HepG2 (cell line): Measurements from ENCODE around the gene BCAT1. TPM values are rescaled to one million over a fixed set of nuclear protein-coding genes. Genes with fewer than 3 reads are reported as not detected.

ENCODE experiments used
- ATAC-seq: fragments of 200-7000 bp; cut with Tn5 transposase; 3 replicates; pipeline ENCODE4 v1.9.1; 2020; ENCODE audit warnings: mild to moderate bottlenecking, moderate library complexity
- BruUV-seq: library from RNA; stranded (reverse); fragments of 400-500 nt; replicated peaks from 2 replicates; lab custom pipeline; 2021; lab: Mats Ljungman, UMichigan
- CTCF ChIA-PET: fragments of 300-600 bp; formaldehyde crosslinking; extraction: SDS; loops from one replicate; lab custom pipeline; 2021; ENCODE audit warnings: low total read pairs, inconsistent platforms, low intra/inter-chr PET ratio; lab: Yijun Ruan, JAX
- POLR2A ChIA-PET: fragments of 350-600 bp; sonication (Branson Sonifier 250); formaldehyde crosslinking; loops from one replicate; lab custom pipeline; 2020; ENCODE audit warnings: antibody characterized with exemption, inconsistent platforms; lab: Yijun Ruan, JAX
- DNase-seq: peaks from one replicate; pipeline ENCODE4 v3.0.0-alpha.2; 2015; ENCODE audit warnings: low spot score
- FAIRE-seq: peaks from 3 replicates; lab custom pipeline; 2011; peaks lifted over from hg19 to GRCh38; lab: Jason Lieb, UNC
- H2AFZ ChIP-seq: one replicate; pipeline ENCODE4 v1.6.1; 2011; ENCODE audit warnings: low read length, inconsistent platforms
- H3K27ac ChIP-seq: fragments of 300-600 bp; 3 replicates; pipeline ENCODE4 v1.8.0; 2011; ENCODE audit warnings: mixed run types, mild to moderate bottlenecking, mixed read lengths, low read length, inconsistent platforms; ENCODE audit not compliant: insufficient read depth; ENCODE audit errors: extremely low read length
- H3K27me3 ChIP-seq, 2 experiments: fragments of 200-600 bp in 1 of 2; 2 replicates in 1 of 2; 3 replicates in 1 of 2; pipeline versions ENCODE4 v1.6.0 to v1.8.0; 2011; ENCODE audit warnings: low read length in 2 of 2, mild to moderate bottlenecking in 2 of 2, moderate library complexity in 2 of 2, inconsistent platforms in 1 of 2; ENCODE audit not compliant: insufficient read depth in 2 of 2, control insufficient read depth in 1 of 2
- H3K36me3 ChIP-seq, 2 experiments: fragments of 200-600 bp in 1 of 2; replicated peaks in 1 of 2; 2 replicates in 1 of 2; 3 replicates in 1 of 2; pipeline versions ENCODE4 v1.5.1 to v1.8.0; 2011; ENCODE audit warnings: low read length in 2 of 2, inconsistent platforms in 1 of 2; ENCODE audit not compliant: insufficient read depth in 2 of 2, control insufficient read depth in 1 of 2
- H3K4me1 ChIP-seq: 2 replicates; pipeline ENCODE4 v1.5.1; 2012; ENCODE audit warnings: low read length, inconsistent platforms; ENCODE audit not compliant: insufficient read depth
- H3K4me2 ChIP-seq: 2 replicates; pipeline ENCODE4 v1.6.0; 2011; ENCODE audit warnings: low read depth, low read length, inconsistent platforms
- H3K4me3 ChIP-seq, 3 experiments: fragments of 200-600 bp in 1 of 3; sonication (generic), shearing (Covaris generic) in 1 of 3; replicated peaks in 1 of 3; 2 replicates each; pipeline ENCODE4 v1.5.1; 2011 to 2016; ENCODE audit warnings: low read length in 3 of 3, inconsistent platforms in 2 of 3, low read depth in 2 of 3, mild to moderate bottlenecking in 2 of 3, control low read depth in 1 of 3, mixed read lengths in 1 of 3; ENCODE audit not compliant: insufficient read depth in 1 of 3
- H3K79me2 ChIP-seq: one replicate; pipeline ENCODE4 v1.6.1; 2011; ENCODE audit warnings: low read length, inconsistent platforms; ENCODE audit not compliant: insufficient read depth
- H3K9ac ChIP-seq: 2 replicates; pipeline ENCODE4 v1.6.0; 2011; ENCODE audit warnings: mild to moderate bottlenecking, low read depth, low read length, inconsistent platforms; ENCODE audit not compliant: insufficient read depth
- H3K9me3 ChIP-seq: 2 replicates; pipeline ENCODE4 v1.5.1; 2012; ENCODE audit warnings: mild to moderate bottlenecking, low read length
- H4K20me1 ChIP-seq: 2 replicates; pipeline ENCODE4 v1.6.0; 2011; ENCODE audit warnings: inconsistent platforms, mild to moderate bottlenecking, low read length, moderate library complexity; ENCODE audit not compliant: insufficient read depth
- ARHGAP35 ChIP-seq: sonication (generic); formaldehyde crosslinking; IDR thresholded peaks from 2 replicates; pipeline ENCODE4 v1.9.0; 2022; ENCODE audit warnings: mild to moderate bottlenecking, inconsistent platforms, moderate library complexity, missing genetic modification reagents, borderline replicate concordance
- DMAP1 ChIP-seq: IDR thresholded peaks from 2 replicates; pipeline ENCODE4 v1.6.1; 2016
- DNMT3B ChIP-seq: conservative IDR thresholded peaks from 2 replicates; pipeline ENCODE4 v1.6.1; 2016; ENCODE audit warnings: missing biosample characterization, control low read depth
- ETV5 ChIP-seq: IDR thresholded peaks from 2 replicates; pipeline ENCODE4 v1.6.1; 2018; ENCODE audit warnings: missing biosample characterization, missing genetic modification reagents, inconsistent platforms, borderline replicate concordance
- HMG20B ChIP-seq: conservative IDR thresholded peaks from 2 replicates; pipeline ENCODE4 v1.6.1; 2016; ENCODE audit warnings: missing genetic modification reagents, missing compliant biosample characterization
- JARID2 ChIP-seq: sonication (generic); formaldehyde crosslinking; IDR thresholded peaks from 2 replicates; pipeline ENCODE4 v1.8.1; 2023; ENCODE audit warnings: missing genetic modification reagents, inconsistent platforms; ENCODE audit not compliant: insufficient replicate concordance
- KLF12 ChIP-seq: sonication (generic); formaldehyde crosslinking; IDR thresholded peaks from 2 replicates; pipeline ENCODE4 v1.4.0; 2020; ENCODE audit warnings: missing genetic modification reagents, borderline replicate concordance
- NFKB2 ChIP-seq: sonication (generic); formaldehyde crosslinking; IDR thresholded peaks from 2 replicates; pipeline ENCODE4 v1.4.0; 2020; ENCODE audit warnings: missing genetic modification reagents, borderline replicate concordance
- NONO ChIP-seq, 2 experiments: fragments of 450-650 bp in 1 of 2; sonication (generic) in 1 of 2; formaldehyde crosslinking in 1 of 2; IDR thresholded peaks in 1 of 2; conservative IDR thresholded peaks in 1 of 2; 2 replicates each; pipeline versions ENCODE4 v1.6.1 to v1.8.0; 2017 to 2022; ENCODE audit warnings: mild to moderate bottlenecking in 1 of 2, missing genetic modification reagents in 1 of 2, moderate library complexity in 1 of 2
- POLR2G ChIP-seq: fragments of 200-400 bp; formaldehyde crosslinking; IDR thresholded peaks from 2 replicates; pipeline ENCODE4 v1.6.1; 2018; ENCODE audit warnings: mild to moderate bottlenecking, low read depth, low read length, moderate library complexity
- SOX5 ChIP-seq: IDR thresholded peaks from 2 replicates; pipeline ENCODE4 v1.6.1; 2016; ENCODE audit warnings: borderline replicate concordance
- TBP ChIP-seq: sonication (generic); formaldehyde crosslinking; IDR thresholded peaks from 2 replicates; pipeline ENCODE4 v1.5.0; 2020; ENCODE audit warnings: missing genetic modification reagents
- TBX2 ChIP-seq: sonication (generic); formaldehyde crosslinking; IDR thresholded peaks from 2 replicates; pipeline ENCODE4 v1.5.0; 2020; ENCODE audit warnings: missing genetic modification reagents, mild to moderate bottlenecking, borderline replicate concordance
- TRAFD1 ChIP-seq: sonication (generic); formaldehyde crosslinking; IDR thresholded peaks from 2 replicates; pipeline ENCODE4 v1.5.1; 2020; ENCODE audit warnings: missing genetic modification reagents, mild to moderate bottlenecking, borderline replicate concordance
- ZKSCAN8 ChIP-seq: IDR thresholded peaks from 2 replicates; pipeline ENCODE4 v1.6.1; 2016; ENCODE audit warnings: borderline replicate concordance, missing genetic modification reagents, missing compliant biosample characterization
- ZNF138 ChIP-seq: sonication (generic); formaldehyde crosslinking; IDR thresholded peaks from 2 replicates; pipeline ENCODE4 v1.5.0; 2020; ENCODE audit warnings: mild to moderate bottlenecking, low read depth, missing genetic modification reagents
- ZNF746 ChIP-seq: sonication (generic); formaldehyde crosslinking; IDR thresholded peaks from 2 replicates; pipeline ENCODE4 v1.8.0; 2022; ENCODE audit warnings: mild to moderate bottlenecking, missing genetic modification reagents
- ZNF839 ChIP-seq: sonication (generic); formaldehyde crosslinking; IDR thresholded peaks from 2 replicates; pipeline ENCODE4 v1.4.0; 2020; ENCODE audit warnings: missing genetic modification reagents, mild to moderate bottlenecking, borderline replicate concordance
- ZSCAN31 ChIP-seq: sonication (generic); formaldehyde crosslinking; IDR thresholded peaks from 2 replicates; pipeline ENCODE4 v1.5.0; 2020; ENCODE audit warnings: low read depth, mild to moderate bottlenecking, missing genetic modification reagents
- WGBS: methylation state at CpG from one replicate; pipeline ENCODE4 v1.1.6; 2017; ENCODE audit warnings: low lambda C conversion rate; 5-methylcytosine and 5-hydroxymethylcytosine counted together
- in situ Hi-C: cut with HindIII; loops from 2 replicates; pipeline ENCODE4 v1.10.0; 2017; ENCODE audit warnings: low pct_unique_long_range_greater_than_20kb; ENCODE audit not compliant: extremely low pct_ligation_motif_present
- intact Hi-C: fragments of 100-400 bp; cut with micrococcal nuclease; formaldehyde crosslinking; loops from one replicate; pipeline ENCODE4 v1.10.0; 2022; ENCODE audit not compliant: unreplicated experiment
- polyA plus RNA-seq, 8 experiments: library from polyadenylated mRNA; depleted of rRNA in 3 of 8; stranded (reverse) in 7 of 8; unstranded in 1 of 8; fragments of >200 nt; fragmentation: Illumina TruSeq in 4 of 8; extraction: Trizol in 4 of 8; gene quantifications; 2 replicates each; pipeline versions ENCODE4 v1.2.1 to v1.2.3, GENCODE V29; 2011 to 2016; ENCODE audit warnings: low read depth in 4 of 8, missing spikeins in 1 of 8, mixed read lengths in 1 of 8; ENCODE audit not compliant: insufficient read depth in 1 of 8
- total RNA-seq, 5 experiments: library from RNA; depleted of rRNA; stranded (reverse); fragments of >200 nt; fragmentation: Illumina TruSeq; extraction: Trizol; gene quantifications; 2 replicates each; pipeline ENCODE4 v1.2.3, GENCODE V29; 2016; ENCODE audit warnings: low read depth in 1 of 5
- TF ChIP-seq, protein P1 (sequence below): sonication (generic); formaldehyde crosslinking; IDR thresholded peaks from 2 replicates; pipeline ENCODE4 v1.9.0; 2021; ENCODE audit warnings: missing genetic modification reagents, mild to moderate bottlenecking, borderline replicate concordance

BCAT1 gene
- total and polyA plus RNA-seq, 2 of the 13 experiments (the other 11 are each of a cell fraction or from before 2014, with no cell fraction given) = 8.0 to 75.5 TPM

DNA sequence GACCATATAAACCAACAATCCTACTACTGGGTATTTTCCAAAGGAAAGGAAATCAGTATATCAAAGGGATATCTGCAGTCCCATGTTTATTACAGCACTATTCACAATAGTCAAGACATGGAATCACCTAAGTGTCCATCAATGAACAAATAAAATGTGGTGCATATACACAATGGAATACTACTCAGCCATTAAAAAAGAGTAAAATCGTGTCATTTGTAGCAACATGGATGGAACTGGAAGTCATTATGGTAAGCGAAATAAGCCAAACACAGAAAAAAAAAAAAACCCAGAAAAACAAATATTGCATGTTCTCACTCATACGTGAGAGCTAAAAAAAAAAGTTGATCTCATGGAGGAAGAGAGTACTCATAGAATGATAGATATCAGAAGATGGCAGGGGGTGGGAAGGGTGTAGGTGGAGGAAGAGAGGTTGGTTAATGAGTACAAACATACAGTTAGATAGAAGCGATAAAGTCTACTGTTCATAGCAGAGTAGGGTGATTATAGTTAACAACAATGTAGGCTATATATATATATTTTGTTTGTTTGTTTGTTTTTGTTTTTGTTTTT lies 49.3 kb downstream of the BCAT1 start:
- no peaks in the 10 kb centered on the region for H3K79me2 ChIP-seq
- ChIA-PET POLR2A (no interaction called here), CTCF (no interaction called here)
- WGBS = 94% methylated on average over 4 of the region's 4 CpGs
- BruUV-seq = no TSS peak
- TF ChIP-seq KLF12 (CRISPR knock-in tag) = no peak
- TF ChIP-seq JARID2 (CRISPR knock-in tag) = no peak
- no peak for TF ChIP-seq TRAFD1 (CRISPR knock-in tag)
- TF ChIP-seq POLR2G = no peak
- no peak for TF ChIP-seq ZNF138
- no peak for TF ChIP-seq ZNF839 (CRISPR knock-in tag)
- TF ChIP-seq ZKSCAN8 = no peak
- TF ChIP-seq SOX5 (CRISPR knock-in tag) = no peak
- no peak for TF ChIP-seq NFKB2 (CRISPR knock-in tag)
- no peak for TF ChIP-seq TBX2
- TF ChIP-seq DMAP1 = no peak
- TF ChIP-seq, protein P1, sequence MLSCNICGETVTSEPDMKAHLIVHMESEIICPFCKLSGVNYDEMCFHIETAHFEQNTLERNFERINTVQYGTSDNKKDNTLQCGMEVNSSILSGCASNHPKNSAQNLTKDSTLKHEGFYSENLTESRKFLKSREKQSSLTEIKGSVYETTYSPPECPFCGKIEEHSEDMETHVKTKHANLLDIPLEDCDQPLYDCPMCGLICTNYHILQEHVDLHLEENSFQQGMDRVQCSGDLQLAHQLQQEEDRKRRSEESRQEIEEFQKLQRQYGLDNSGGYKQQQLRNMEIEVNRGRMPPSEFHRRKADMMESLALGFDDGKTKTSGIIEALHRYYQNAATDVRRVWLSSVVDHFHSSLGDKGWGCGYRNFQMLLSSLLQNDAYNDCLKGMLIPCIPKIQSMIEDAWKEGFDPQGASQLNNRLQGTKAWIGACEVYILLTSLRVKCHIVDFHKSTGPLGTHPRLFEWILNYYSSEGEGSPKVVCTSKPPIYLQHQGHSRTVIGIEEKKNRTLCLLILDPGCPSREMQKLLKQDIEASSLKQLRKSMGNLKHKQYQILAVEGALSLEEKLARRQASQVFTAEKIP (CRISPR knock-in tag) = no peak
- no peak for TF ChIP-seq ARHGAP35 (CRISPR knock-in tag)
- TF ChIP-seq ZSCAN31 (CRISPR knock-in tag) = no peak
- no peak for TF ChIP-seq HMG20B (CRISPR knock-in tag)
- no peak for TF ChIP-seq ZNF746 (CRISPR knock-in tag)
- no peak for TF ChIP-seq DNMT3B (CRISPR knock-in tag)
- TF ChIP-seq NONO (IDR thresholded peaks at IDR 0.05) = no peak
- TF ChIP-seq NONO (CRISPR knock-in tag; conservative IDR thresholded peaks at IDR 0.05) = no peak
- TF ChIP-seq ETV5 (CRISPR knock-in tag) = no peak
- TF ChIP-seq TBP = no peak
- DNase-seq (no peak), ATAC-seq (no peak), FAIRE-seq (no peak)
- H3K9me3 ChIP-seq = no peaks in the 10 kb centered on the region
- no peak overlapping the region for H3K4me2 ChIP-seq
- intact Hi-C loops = no loop called here
- no peak overlapping the region for H3K9ac ChIP-seq
- peaks cover 0 to 2% of the 10 kb centered on the region in 2 experiments; a peak in 1 of 5 replicates for H3K36me3 ChIP-seq
- H4K20me1 ChIP-seq = no peaks in the 10 kb centered on the region
- H3K4me1 ChIP-seq = no peaks in the 10 kb centered on the region
- H3K4me3 ChIP-seq = no peak overlapping the region
- in situ Hi-C loops = no loop called here
- H3K27ac ChIP-seq = no peak overlapping the region
- H3K27me3 ChIP-seq = no peaks in the 10 kb centered on the region
- H2AFZ ChIP-seq = no peak overlapping the region
